Renal cortex interstitium (tissue), 15 donors: ENCODE results near the gene DEUP1. TPM values are rescaled to one million over a fixed set of nuclear protein-coding genes. Genes with fewer than 3 reads are reported as not detected.
A peak's percentile ranks its signal among the peaks of the same experiment; 100 is the strongest.
"Not testable (repeated sequence)": the region's sequence is repeated elsewhere in the genome, so short reads cannot be mapped to it uniquely, and the experiment has no call there.

Source experiments
- DNase-seq, 11 donors: peaks; one replicate each; pipeline ENCODE4 v3.0.0-alpha.2; 2013; ENCODE audit warnings: low read depth in 9 of 11, low spot score in 4 of 11; ENCODE audit errors: extremely low read depth in 1 of 11
- long read RNA-seq, 16 experiments: transcript quantifications; one replicate each; lab custom pipeline, GENCODE V29; 2026
- polyA plus RNA-seq, 3 donors: library from polyadenylated mRNA; unstranded; fragments of 120-200 nt; gene quantifications; one replicate each; pipeline ENCODE4 v1.2.1, GENCODE V29; 2013; ENCODE audit not compliant: insufficient read length in 3 of 3

The DEUP1 gene, protein sequence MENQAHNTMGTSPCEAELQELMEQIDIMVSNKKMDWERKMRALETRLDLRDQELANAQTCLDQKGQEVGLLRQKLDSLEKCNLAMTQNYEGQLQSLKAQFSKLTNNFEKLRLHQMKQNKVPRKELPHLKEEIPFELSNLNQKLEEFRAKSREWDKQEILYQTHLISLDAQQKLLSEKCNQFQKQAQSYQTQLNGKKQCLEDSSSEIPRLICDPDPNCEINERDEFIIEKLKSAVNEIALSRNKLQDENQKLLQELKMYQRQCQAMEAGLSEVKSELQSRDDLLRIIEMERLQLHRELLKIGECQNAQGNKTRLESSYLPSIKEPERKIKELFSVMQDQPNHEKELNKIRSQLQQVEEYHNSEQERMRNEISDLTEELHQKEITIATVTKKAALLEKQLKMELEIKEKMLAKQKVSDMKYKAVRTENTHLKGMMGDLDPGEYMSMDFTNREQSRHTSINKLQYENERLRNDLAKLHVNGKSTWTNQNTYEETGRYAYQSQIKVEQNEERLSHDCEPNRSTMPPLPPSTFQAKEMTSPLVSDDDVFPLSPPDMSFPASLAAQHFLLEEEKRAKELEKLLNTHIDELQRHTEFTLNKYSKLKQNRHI
- 1 to 10 TPM in 2 of 3 donors, under 1 TPM in 1; 0.86 to 1.9 (median 1.2) TPM for polyA plus RNA-seq
- long read RNA-seq, donor 1 = 0 reads
- long read RNA-seq, donor 2 = 0 reads
- long read RNA-seq, donor 3 = 0 reads
- long read RNA-seq, donor 4 = 0 reads
- long read RNA-seq, donor 5 = 0 reads
- long read RNA-seq, donor 6 = 0 reads
- long read RNA-seq, donor 7 = 0 reads
- long read RNA-seq, donor 8 = 0 reads
- long read RNA-seq, donor 9 = 0 reads
- long read RNA-seq, donor 10, partial matches to known transcripts = 0 of 15 reads
- long read RNA-seq, donor 10, other reads (novel, unspliced or antisense) = 15 of 15 reads
- long read RNA-seq, donor 11 = 0 reads
- long read RNA-seq, donor 12 = 0 reads
- long read RNA-seq, donor 13 = 0 reads
- long read RNA-seq, donor 14 = 0 reads
- long read RNA-seq, donor 15 = 0 reads
- long read RNA-seq, donor 16, partial matches to known transcripts = 0 of 2 reads
- long read RNA-seq, donor 16, other reads (novel, unspliced or antisense) = 0 of 2 reads

DNA sequence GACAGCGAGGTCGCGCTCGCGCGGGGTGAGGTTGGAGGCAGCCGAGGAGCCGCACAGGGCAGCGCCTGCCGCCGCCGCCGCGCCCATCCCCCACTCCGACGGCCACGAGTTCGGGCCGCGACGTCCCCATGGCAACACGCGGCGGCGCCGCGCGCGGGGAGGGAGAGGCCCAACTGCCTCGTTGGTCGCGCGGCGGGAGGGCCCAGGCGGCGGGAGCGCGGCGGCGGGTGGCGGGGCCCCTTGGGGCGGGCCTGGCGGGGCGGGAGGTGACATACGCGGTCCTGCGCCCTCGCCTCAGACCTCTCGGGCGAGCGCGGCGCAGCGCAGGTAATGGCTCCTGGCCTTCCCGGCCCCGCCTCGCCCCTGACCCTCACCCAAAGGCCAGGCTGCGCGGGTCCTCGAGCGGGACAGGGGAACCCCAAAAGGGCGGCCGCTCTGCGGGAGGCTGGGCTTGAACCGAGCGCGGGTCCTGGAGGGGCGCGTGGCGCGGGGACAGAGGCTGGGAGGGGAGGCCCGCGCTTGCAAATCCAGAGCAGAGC lies at the start of gene DEUP1:
TSS of gene DEUP1 (plus strand) at position 297 of the 539 bp plus-strand sequence. CDS start 1,518 bp downstream, outside the sequence.
- peak; percentile 29 to 66 (median 48) for DNase-seq

GRCh38 chr11:93285430-93285829 lies 45.1 kb upstream of the DEUP1 start:
- no peak for DNase-seq

GRCh38 chr11:93287434-93287833 lies 43.1 kb upstream of the DEUP1 start:
- no peak for DNase-seq

DNA sequence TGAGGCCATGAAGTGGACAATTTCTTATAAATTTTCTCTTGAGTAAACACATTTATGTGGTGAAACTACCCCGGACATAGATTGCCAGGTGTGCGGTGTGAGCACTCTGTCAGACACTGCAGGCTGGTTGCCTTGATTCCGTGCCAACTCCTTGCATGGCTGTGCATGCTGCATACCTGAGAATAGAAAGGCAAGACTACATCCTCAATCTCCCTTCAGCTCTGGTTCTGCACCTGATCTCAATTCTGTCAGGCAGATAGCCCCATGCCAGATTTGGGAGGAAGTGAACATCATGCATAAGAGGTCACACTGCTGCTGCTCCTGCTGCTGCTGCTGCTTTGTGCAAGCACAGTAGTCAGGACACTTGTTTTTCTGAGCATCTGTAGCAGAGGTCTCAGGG lies 42.5 kb upstream of the DEUP1 start:
- no peak for DNase-seq

- DNase-seq = no peak
These were observed 41.8 kb upstream of the DEUP1 start for GRCh38 chr11:93288767-93289166.

- no peak for DNase-seq
These were observed 40.6 kb upstream of the DEUP1 start for GRCh38 chr11:93289782-93290463.

- DNase-seq = no peak
These were observed 39.4 kb upstream of the DEUP1 start for GRCh38 chr11:93291110-93291509.

DNA sequence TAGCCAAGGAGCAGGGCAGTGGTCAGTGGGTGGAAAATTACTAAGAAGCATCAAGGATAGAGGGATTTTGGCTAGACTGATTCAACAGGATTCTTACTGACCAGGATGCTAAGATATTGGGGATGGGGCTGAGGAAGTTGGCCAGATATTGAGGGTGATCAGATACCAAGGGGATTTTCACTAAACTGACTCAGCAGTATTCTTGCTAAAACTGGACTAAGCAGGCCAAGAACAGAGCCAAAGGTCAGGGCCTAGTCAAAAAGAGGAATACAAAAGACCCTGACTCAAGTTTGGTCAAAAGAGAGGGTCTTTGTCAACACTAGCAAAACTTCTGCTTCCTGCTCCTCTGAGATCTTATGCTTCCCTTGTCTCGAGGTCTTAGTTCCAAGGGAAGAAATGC lies 38.6 kb upstream of the DEUP1 start:
- no peak for DNase-seq

GRCh38 chr11:93295921-93296575 lies 34.5 kb upstream of the DEUP1 start:
- no peak for DNase-seq

- DNase-seq = no peak
These were observed 26.9 kb upstream of the DEUP1 start for GRCh38 chr11:93303689-93304088.

- DNase-seq = not testable (repeated sequence)
These were observed 16.1 kb upstream of the DEUP1 start for GRCh38 chr11:93314399-93314798.

DNA sequence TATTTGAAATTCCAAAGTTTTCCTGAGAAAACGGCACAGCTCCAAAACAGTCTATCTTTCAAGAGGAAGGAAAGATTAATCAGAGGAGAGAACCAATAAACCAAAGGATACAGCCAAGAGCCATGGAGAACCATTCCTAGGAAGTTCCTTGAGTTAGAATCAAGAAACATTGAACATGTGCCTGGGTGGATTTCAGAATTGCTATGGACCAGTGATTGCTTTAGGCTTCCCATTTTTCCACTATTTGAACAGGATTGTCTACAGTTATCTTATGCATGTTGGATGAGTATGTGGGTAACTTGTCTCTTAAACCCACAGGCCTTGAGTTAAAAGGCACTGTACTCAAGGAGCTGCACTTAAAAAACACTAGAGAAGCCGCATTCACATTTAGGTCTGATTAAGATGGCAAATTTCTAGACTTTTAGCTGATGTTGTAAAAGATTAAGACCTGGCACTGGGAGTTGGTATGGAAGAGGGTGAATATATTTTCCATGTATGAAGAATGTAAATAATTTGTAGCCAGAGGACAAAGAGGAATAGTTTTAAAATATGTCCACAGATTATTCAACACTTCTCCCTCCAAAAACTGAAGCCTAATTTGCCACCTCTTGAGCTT lies 11.2 kb upstream of the DEUP1 start:
- no peak for DNase-seq

- no peak for DNase-seq
These were observed 10.3 kb upstream of the DEUP1 start for GRCh38 chr11:93320230-93320629.

DNA sequence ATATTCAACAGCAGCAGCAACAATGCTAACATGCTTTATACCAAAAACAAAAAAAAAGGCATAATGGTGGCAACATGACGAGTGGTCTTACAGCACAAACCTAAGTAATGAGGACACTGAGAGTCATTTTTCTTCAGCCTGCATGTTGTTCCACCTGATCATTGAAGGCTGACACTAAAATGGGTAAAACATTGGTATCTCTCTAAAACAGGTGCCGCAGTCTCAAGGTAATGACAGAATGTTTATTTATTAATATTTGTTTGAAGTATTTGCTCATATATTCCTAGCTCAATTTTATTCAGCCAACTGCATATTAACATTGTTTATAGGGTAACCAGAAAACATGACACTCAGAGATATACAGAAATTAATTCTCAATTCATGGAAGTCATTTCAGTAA lies 8.3 kb upstream of the DEUP1 start:
- no peak for DNase-seq

- no peak for DNase-seq
These were observed 6.8 kb upstream of the DEUP1 start for GRCh38 chr11:93323747-93324146.

GRCh38 chr11:93324500-93324899 lies 6.0 kb upstream of the DEUP1 start:
- DNase-seq = peak in 3 of 11 donors; percentile 8 to 18 (median 18)

DNA sequence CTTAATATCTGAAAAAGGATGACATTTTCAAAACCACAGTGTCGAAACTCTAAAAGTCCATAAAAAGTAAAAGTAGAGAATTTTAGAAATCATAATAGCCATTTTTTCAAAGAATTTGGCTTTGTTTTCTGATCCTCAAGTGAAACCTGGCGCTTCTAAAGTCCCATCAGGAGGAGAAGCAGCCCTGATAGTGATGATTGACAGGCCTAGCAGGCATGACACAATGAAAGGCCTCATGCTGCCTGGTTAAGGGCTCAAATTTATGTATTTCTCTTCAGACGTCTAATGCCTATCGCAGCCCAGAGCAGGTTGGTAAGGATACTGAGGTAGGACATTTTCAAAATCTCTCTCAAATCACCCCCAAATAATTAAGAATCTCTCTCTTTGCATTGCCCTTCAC lies 3.9 kb upstream of the DEUP1 start:
- DNase-seq = no peak

- DNase-seq = peak in 2 of 11 donors; percentile 8 to 11
These were observed 551 bp upstream of the DEUP1 start for GRCh38 chr11:93329936-93330445.
